ENCODE data around the gene MIB1. TPM values are rescaled to one million over a fixed set of nuclear protein-coding genes. Genes with fewer than 3 reads are reported as not detected.

Gene MIB1
- total RNA-seq, 1 experiment from 2014 or later = 66.3 TPM

DNA sequence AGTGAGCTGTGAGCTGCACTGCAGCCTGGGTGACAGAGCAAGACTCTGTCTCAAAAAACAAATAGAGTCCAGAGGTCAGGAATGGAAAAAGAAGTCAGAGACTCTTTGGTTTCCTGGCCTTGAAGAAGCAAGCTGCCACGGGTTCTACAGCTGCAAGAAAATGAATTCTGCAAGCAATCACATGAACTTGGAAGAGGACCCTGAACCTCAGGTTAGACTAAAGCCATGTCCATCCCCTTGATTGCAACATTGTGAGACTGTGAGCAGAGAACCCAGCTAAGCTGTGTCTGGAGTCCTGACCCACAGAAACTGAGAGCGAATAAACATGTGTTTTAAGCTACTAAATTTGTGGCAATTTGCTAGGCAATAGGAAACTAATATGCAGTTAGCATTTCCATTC lies 12.9 kb upstream of the MIB1 start:
- Histone ChIP-seq H3K4me1 (ENCODE audit: control insufficient read depth, insufficient read depth, low read length) (no peaks in the 10 kb centered on the region), H3K27me3 (ENCODE audit: control insufficient read depth, insufficient read depth, low read length) (no peaks in the 10 kb centered on the region), H3K9me3 (ENCODE audit: control insufficient read depth, insufficient read depth, low read depth, low read length) (no peaks in the 10 kb centered on the region), H3K27ac (ENCODE audit: low read length) (no peak overlapping the region), H3K4me3 (ENCODE audit: low read depth in 2 of 2, low read length in 2 of 2) (no peak overlapping the region), H3K36me3 (ENCODE audit: control insufficient read depth, insufficient read depth, low read length) (no peaks in the 10 kb centered on the region)
- ATAC-seq (no peak), DNase-seq (ENCODE audit: low read depth, low spot score) (no peak)
- POLR2A ChIA-PET = interaction anchor here (0.5 kb wide), 1 partner anchor 12 kb away, joined by 3 read pairs; no protein-coding TSS in a partner anchor
- no TSS peak for BruUV-seq (replicated peaks)
- no peak for TF ChIP-seq TCF7L2 (IDR thresholded peaks at IDR 0.05; ENCODE audit: low read depth, low read length)
- TF ChIP-seq, protein P1, sequence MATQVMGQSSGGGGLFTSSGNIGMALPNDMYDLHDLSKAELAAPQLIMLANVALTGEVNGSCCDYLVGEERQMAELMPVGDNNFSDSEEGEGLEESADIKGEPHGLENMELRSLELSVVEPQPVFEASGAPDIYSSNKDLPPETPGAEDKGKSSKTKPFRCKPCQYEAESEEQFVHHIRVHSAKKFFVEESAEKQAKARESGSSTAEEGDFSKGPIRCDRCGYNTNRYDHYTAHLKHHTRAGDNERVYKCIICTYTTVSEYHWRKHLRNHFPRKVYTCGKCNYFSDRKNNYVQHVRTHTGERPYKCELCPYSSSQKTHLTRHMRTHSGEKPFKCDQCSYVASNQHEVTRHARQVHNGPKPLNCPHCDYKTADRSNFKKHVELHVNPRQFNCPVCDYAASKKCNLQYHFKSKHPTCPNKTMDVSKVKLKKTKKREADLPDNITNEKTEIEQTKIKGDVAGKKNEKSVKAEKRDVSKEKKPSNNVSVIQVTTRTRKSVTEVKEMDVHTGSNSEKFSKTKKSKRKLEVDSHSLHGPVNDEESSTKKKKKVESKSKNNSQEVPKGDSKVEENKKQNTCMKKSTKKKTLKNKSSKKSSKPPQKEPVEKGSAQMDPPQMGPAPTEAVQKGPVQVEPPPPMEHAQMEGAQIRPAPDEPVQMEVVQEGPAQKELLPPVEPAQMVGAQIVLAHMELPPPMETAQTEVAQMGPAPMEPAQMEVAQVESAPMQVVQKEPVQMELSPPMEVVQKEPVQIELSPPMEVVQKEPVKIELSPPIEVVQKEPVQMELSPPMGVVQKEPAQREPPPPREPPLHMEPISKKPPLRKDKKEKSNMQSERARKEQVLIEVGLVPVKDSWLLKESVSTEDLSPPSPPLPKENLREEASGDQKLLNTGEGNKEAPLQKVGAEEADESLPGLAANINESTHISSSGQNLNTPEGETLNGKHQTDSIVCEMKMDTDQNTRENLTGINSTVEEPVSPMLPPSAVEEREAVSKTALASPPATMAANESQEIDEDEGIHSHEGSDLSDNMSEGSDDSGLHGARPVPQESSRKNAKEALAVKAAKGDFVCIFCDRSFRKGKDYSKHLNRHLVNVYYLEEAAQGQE (IDR thresholded peaks at IDR 0.05; ENCODE audit: insufficient read depth in 1 of 2, low read depth in 2 of 2, low read length in 1 of 2) = no peak
- TF ChIP-seq, protein P2, sequence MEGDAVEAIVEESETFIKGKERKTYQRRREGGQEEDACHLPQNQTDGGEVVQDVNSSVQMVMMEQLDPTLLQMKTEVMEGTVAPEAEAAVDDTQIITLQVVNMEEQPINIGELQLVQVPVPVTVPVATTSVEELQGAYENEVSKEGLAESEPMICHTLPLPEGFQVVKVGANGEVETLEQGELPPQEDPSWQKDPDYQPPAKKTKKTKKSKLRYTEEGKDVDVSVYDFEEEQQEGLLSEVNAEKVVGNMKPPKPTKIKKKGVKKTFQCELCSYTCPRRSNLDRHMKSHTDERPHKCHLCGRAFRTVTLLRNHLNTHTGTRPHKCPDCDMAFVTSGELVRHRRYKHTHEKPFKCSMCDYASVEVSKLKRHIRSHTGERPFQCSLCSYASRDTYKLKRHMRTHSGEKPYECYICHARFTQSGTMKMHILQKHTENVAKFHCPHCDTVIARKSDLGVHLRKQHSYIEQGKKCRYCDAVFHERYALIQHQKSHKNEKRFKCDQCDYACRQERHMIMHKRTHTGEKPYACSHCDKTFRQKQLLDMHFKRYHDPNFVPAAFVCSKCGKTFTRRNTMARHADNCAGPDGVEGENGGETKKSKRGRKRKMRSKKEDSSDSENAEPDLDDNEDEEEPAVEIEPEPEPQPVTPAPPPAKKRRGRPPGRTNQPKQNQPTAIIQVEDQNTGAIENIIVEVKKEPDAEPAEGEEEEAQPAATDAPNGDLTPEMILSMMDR (IDR thresholded peaks at IDR 0.05) = no peak
- TF ChIP-seq SIN3A (IDR thresholded peaks at IDR 0.05; ENCODE audit: borderline replicate concordance, insufficient read depth, low read depth, low read length) = no peak
- TF ChIP-seq POLR2AphosphoS5 (IDR thresholded peaks at IDR 0.05; ENCODE audit: low read depth, low read length) = no peak
- CTCF ChIA-PET = no interaction called here
- intact Hi-C loops (cut with micrococcal nuclease; ENCODE audit: unreplicated experiment) = no loop called here
- in situ Hi-C loops (cut with HindIII; ENCODE audit: low pct_unique_long_range_greater_than_20kb, low sequenced_read_pairs) = no loop called here

DNA sequence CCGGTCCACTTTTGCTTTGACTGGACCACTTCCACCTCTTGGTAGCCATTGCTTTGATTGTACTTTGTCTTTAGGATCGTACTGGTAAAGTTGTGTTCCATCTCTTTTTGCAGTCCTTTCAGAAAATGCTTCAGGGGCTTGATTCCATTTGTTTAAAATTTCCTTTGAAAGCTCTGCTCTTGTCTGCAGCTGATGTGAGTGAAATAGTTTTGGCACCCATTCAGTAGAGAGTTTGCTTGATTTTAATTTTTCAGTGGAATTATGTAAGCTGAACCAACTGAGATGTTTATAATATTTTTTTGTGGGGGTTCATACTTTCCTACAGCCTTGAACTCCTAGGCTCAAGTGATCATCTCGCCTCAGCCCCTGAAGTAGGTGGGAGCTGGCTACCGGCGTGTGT lies 7.6 kb upstream of the MIB1 start:
- Histone ChIP-seq H3K27ac (ENCODE audit: low read length) (no peak overlapping the region), H3K27me3 (ENCODE audit: control insufficient read depth, insufficient read depth, low read length) (no peaks in the 10 kb centered on the region), H3K4me1 (ENCODE audit: control insufficient read depth, insufficient read depth, low read length) (no peaks in the 10 kb centered on the region), H3K36me3 (ENCODE audit: control insufficient read depth, insufficient read depth, low read length) (no peaks in the 10 kb centered on the region), H3K4me3 (ENCODE audit: low read depth in 2 of 2, low read length in 2 of 2) (no peak overlapping the region), H3K9me3 (ENCODE audit: control insufficient read depth, insufficient read depth, low read depth, low read length) (no peaks in the 10 kb centered on the region)
- ATAC-seq (no peak), DNase-seq (ENCODE audit: low read depth, low spot score) (no peak)
- ChIA-PET POLR2A (interaction anchor here (0.7 kb wide), 1 partner anchor 16 kb away, joined by 5 read pairs; no protein-coding TSS in a partner anchor), CTCF (no interaction called here)
- TF ChIP-seq TCF7L2 (IDR thresholded peaks at IDR 0.05; ENCODE audit: low read depth, low read length) = no peak
- TF ChIP-seq, protein P1 (IDR thresholded peaks at IDR 0.05; ENCODE audit: insufficient read depth in 1 of 2, low read depth in 2 of 2, low read length in 1 of 2) = no peak
- TF ChIP-seq, protein P2 (IDR thresholded peaks at IDR 0.05) = no peak
- TF ChIP-seq SIN3A (IDR thresholded peaks at IDR 0.05; ENCODE audit: borderline replicate concordance, insufficient read depth, low read depth, low read length) = no peak
- no peak for TF ChIP-seq POLR2AphosphoS5 (IDR thresholded peaks at IDR 0.05; ENCODE audit: low read depth, low read length)
- intact Hi-C loops (cut with micrococcal nuclease; ENCODE audit: unreplicated experiment) (no loop called here), in situ Hi-C loops (cut with HindIII; ENCODE audit: low pct_unique_long_range_greater_than_20kb, low sequenced_read_pairs) (no loop called here)
- no TSS peak for BruUV-seq (replicated peaks)
